ENCODE results near the gene AGAP1.

The AGAP1 gene

DNA sequence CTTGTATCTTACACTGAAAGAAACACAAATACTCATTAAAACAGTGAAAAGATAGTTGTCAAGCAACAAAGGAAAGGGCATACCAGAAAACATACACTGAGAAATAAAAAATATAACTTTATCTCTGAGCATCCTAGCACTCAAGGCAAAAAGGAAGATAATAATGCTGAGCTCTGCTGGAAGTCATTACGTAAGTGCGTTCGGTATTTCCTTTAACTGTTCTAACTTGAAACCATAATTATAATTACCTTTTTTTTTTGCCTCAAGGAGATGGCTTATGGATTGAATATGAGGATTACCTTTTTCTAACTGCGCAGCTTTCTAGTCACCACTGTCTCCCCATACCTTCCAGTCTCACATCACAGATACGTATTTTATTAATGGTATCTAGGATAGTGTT lies 366.3 kb downstream of the AGAP1 start:
- no peak for DNase-seq

DNA sequence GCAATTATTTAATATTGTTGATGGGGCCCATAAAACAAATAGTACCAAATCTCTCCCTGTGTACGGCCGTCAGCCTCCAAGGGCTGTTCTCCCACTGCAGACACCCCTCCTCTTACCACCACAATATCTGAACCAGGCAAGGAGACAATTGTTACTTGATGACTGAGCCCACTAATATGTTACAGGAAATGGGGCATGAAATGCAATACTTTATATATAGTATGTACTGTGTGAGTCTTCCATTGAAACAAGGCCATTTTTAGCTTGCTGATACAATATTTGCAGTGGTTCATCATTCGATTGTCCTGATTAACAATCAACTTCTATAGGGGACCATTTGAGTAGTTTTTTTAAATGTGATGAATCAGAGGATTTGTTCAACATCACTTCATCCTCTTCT lies 367.0 kb downstream of the AGAP1 start:
- no peak for DNase-seq

DNA sequence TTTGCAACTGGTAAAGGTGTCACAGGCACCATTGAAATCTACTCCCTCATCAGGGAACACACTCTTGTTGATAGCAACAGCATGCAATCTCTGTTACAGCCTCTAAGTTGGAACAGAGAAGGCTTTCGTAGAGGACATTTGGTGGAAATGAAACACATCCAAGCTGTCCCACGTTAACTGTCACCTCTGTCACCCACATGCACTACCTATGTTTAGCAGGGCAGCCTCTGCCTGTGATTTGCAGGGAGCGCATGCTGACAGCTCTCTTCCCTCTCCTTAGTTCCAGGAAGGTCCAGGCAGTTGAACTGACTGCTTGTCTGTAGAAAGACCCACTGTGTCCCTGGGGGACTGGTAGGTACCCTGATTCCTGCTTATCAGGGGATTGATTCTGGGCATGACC lies 367.5 kb downstream of the AGAP1 start:
- no peak for DNase-seq

DNA sequence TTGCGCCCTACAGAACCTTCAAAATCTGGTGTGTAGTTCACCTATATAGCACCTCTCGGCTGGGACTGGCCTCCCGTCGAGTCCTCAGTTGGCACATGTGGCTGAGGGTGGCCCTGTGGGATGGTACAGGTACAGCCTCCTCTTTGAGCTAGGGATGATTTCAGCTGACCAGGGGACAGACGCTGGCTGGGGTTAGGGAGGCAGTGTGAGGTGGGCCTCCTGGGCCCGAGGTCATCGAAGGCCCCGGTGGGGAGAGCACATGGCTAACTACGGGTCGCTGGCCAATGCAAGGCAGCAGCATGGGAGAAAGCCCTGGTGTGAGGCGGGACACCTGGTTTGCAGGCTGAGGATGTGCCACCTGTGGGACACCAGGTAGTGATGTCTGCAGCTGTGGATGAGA lies 369.6 kb downstream of the AGAP1 start:
- DNase-seq = no peak

DNA sequence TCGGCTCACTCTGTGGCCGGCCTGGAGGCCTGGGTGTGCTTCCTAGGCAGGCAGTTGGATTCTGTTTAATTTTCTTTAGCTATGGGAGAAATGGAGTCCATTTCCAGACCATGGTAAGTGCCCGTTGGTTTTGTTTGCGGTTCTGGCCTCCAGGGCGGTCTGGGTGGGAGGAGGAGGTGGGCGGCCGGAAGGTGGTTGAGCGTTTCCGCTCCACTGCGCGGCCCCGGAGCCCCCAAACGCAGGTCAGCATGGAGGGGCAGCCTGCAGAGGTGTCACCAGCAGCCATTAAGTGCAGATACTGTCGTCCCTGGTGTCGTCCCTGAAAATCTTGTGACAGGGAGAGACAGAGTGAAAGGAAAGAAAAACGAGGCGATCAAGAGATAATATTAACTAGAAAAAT lies 370.5 kb downstream of the AGAP1 start:
- DNase-seq = no peak

DNA sequence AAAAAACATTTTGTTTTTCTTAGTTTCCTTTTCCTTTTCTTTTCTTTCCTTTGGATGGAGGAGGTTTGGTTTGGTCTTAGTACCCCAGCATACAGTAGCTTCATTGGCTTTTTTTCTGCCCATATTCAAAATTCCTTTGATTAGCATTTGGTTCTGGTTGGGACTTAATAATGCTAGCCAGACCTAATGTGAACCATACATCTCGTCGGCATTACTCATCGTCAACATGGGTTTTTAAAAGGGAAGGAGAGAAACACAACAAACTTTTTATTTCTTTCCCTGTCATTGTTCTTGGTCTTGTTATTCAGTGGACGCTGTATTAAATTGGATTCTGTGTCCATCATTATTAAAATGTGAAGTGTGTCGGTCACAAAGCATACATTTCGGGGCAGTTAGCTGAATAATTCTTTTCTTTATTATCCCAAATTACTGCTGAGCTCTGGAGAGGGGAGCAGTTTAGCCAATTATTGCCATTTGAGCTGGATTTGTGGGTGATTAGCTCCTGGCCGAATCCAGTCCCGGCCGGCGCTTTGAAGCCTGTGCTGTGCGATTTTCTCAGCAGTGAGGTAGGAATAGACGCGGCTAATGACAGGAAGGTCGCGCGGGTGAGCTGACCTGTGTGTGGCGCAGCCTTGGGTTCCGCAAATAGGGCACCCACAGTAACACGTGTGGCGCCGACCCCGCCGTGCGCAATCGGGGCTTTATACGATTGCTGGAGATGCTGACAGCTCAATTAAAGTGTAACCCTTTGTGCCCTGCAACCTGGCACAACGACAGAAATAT lies 371.1 kb downstream of the AGAP1 start:
- no peak for DNase-seq

DNA sequence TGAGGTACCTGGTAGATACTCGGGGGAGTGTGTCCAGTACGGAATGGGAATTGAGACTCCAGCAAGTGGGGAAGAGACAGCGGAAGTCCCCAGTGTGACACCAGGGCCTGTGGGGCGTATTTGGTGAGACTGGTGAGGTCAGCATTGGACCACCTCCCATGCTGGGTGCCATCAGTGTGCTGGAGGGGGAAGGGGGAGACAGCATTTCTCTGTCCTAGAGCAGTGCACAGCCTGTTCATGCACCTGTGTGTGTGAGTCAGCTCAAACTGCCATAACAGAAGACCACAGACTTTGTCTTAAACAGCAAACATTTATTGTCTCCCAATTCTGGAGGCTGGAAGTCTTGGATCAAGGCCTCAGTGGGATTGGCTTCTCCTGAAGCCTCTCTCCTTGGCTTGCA lies 372.5 kb downstream of the AGAP1 start:
- no peak for DNase-seq

DNA sequence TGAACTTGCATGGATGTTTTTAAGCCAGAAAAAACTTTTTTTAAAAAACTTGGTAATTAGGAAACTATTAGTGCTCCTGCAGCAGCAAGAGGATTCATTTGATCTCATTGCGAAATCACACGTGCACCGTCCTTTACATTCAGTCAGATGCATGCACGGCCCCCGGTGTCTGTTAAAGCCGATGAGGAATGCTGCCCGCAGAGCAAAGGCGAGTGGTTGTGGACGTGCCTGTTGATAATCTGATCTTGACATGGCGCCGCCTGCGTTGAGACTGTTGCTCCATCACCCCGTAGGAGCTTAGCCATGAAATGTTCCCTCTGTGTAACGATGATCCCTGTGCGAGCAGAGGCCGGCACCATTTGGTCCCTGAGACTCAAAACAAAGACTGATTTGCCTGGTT lies 374.4 kb downstream of the AGAP1 start:
- DNase-seq = no peak

DNA sequence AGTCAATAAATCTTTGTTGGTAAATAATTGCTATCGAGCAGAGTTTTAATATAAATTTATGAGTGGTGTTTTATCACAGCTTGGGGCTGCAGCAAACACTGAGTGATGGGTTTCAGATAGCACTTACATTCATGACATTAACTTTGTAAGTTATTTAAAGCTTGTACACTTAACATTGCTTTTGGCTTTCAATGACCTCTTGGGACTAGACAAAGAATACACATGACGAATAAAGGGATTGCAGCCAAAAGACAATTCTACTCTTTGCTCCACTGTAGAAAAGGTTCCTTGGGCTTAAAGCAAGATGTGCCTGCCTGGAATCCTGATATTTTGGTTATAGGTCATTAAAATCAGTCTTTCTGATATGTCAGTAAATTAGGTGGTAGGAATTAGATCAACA lies 374.8 kb downstream of the AGAP1 start:
- DNase-seq = no peak

DNA sequence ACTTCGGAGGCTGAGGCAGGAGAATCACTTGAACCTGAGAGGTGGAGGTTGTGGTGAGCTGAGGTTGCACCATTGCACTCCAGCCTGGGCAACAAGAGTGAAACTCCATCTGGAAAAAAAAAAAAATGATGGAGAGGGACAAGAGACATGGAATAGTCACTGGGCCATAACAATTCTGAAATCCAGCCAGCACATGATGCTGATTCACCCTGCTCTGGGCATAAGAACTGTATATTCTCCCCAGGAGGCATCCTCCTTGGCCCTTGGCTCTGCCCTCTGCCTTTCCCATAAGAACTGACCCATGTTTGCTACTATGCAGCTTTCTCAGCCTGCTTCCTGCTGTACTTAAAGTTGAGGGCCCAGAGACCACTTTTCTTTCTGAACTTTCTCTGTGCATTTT lies 376.7 kb downstream of the AGAP1 start:
- DNase-seq = no peak

DNA sequence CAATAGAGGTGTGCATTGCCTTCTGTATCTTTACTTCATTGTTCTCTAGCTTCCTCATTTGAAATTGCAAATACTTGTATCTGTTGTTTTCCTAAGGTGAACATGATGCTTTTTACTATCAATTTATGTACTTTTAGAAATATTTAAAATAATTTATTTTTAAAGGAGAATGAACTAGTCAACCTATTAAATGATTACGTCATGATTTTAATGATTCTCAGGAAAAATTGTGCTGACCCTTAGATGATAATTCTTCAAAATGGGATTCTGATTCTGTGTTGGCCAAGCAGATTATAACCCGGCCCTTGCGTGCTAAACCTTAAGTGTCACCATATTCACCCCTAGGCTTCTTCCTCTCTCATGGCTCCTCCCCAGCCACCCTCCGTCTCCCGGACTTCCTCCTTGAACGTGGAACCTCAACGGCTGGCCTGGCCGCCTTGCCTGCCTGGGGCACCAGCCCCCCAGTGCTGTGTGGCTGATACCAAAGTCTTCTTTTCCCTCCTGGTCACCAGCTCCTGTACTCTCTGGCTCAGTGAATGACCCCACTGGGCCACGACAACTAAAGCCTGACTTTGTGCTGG lies 382.3 kb downstream of the AGAP1 start:
- no peak for DNase-seq

DNA sequence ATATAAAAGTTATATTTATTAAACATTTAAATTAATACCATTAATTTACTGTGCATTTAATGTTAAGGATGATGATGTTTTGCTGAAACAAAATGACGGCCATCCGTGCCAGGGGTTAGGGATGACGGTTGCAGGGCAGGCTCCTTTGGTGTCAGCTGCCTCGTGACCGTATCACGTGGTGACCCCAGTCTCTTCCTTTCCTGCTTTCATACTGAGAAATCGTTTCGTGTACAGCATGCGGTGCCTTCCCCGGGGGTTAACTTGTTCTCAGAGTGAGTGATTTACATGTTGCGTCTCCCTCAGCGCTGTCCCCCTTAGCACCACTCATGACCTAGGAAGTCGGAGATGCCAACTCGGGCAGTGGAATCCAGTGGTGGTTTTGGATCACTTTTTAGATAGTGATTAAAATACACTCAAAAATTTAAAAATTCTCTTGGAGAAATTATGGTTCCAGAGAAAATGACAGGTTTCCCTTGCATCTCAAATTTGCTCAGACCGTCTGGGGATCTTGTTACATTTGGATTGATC lies 383.5 kb downstream of the AGAP1 start:
- no peak for DNase-seq

DNA sequence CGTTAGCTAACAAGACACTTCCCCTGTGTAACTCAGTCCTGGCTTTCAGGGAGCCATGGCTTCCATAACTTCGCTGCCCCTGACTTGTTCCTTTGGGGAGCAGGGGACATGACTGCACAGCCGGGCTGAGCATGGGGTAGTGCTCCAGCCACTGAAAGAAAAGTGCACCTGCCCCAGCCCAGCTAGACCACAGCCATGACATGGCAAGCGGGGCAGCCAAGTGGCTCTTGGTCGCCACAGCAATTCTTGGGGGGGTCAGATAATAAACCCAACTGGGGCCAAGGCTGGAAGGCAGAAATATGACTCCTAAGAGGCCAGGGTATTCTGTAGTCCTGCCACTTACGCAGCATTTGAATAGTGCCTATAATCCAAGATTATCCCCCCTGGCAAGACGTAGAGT lies 385.3 kb downstream of the AGAP1 start:
- DNase-seq = no peak

DNA sequence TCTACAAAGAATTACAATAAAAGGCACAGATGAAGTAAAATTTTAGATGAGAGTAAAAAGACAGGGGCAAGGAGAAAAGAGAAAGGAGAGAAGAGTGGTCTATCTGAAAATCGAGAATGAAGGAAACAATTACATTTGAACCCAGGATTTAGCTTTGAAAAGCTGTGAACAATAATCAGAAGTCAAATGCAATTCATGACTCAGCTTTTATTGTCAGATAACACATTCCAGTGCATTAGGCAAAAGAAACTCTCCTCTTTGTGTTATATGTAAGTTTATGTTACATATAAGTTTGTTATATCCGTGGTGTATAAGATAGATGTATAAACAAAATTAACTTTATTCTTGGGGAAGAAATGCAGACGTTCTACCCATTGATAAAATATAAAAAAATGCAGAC lies 389.8 kb downstream of the AGAP1 start:
- DNase-seq = no peak

DNA sequence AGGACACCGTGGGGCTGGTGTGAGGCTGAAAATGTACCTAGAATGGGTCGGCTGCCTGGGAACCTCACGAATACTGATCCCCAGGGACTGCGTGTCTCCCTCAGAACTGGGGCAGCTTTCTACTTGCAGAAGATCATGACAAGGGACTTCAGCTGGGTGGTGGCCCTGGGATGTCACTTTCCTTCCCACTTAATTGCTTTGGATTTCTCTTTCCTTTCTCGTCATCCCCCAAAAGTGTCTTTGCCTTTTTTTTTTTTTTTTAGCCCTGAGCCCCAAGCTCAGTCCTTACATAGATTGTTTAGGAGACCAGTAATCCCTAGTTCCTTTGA lies 395.4 kb downstream of the AGAP1 start:
- DNase-seq = no peak

DNA sequence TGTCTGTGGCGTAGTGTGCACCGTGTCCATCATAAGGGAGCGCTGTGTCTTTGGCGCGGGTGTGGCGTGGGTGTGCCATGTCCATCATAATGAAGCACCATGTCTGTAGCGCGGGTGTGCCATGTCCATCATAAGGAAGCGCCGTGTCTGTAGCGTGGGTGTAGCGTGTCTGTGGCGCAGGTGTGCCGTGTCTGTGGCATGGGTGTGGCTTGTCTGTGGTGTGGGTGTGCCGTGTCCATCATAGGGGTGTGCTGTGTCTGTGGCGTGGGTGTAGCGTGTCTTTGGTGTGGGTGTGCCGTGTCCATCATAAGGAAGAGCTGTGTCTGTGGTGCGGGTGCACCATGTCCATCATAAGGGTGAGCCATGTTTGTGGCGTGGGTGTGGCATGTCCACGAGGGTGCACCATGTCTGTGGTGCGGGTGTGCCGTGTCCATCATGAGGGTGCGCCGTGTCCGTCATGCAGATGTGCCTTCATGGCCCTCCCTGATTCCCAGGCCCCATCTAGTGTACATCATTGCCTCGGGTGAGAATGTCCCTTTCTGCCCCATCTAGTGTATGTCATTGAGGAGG lies 399.4 kb downstream of the AGAP1 start:
- DNase-seq = no peak

DNA sequence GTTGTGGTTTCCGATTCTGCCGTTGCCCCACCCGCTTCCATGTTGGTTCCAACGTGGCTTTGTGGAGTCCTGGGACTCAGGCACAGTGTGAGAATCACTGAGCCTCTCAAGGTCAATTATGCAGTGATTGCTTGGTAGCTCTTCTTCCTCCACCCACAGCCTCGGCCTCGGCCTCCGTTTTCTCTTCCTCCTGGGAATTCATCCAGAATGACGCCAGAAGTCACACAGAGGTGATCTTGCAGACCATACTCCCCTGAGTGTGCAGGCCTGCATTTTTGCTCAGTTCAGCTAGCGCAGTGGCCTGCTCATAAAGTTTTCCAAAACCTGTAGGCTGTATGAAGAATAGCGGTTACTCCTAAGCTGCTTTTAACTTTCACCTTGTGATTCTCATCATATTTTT lies 401.0 kb downstream of the AGAP1 start:
- no peak for DNase-seq

DNA sequence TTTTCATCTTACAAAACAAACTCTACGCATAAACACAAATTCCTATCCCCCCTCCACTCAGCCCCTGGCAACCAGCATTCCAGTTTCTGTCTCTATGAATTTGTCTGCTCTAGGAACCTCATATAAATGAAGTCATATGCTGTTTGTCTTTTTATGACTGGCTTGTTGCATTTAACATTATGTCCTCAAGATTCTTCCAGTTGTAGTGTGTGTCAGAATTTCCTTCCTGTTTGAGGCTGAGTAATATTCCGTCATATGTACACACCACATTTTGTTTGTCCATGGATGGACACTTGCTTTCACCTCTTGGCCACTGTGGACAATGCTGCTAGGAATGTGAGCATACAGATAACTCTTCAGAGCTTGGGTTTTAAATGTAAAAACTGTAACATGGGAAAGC lies 402.2 kb downstream of the AGAP1 start:
- DNase-seq = no peak

DNA sequence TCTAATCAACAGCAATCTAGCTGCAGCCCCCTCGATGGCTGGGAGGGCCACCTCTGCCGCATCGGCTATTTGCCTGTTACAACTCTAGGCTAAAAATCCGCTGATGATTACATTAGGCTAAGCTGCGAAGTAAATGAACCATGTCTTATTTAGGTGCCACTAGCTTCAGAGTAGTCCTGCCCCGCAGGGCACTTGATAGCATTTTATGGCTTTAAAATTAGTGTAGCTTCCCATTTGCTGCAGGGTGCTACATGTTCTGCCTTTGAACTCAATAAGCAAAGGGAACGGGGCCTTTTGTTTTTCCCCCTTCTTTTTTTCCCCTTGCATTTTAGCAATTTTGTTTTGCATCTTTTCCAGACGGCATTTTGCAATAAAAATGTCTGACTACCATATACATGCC lies 404.1 kb downstream of the AGAP1 start:
- DNase-seq = no peak

DNA sequence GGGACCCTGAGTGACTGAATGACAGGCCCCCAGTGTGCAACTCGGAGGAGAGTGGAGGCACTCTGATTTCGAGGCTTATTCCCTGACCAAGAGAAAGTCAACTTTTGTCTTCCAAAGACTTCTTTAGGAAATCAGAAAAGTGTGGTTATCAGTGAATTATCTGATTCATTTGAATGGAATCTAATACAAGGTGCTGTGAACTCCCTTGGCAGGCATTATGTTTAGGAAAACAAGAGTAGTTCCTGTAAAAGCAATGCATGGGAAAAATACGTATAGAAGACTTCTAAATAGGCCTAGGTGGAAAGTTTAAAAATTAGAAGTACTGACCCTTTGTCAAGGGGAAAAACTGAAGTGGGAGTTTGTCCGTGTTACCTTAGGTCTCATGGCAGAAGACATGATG lies 404.9 kb downstream of the AGAP1 start:
- DNase-seq = no peak

DNA sequence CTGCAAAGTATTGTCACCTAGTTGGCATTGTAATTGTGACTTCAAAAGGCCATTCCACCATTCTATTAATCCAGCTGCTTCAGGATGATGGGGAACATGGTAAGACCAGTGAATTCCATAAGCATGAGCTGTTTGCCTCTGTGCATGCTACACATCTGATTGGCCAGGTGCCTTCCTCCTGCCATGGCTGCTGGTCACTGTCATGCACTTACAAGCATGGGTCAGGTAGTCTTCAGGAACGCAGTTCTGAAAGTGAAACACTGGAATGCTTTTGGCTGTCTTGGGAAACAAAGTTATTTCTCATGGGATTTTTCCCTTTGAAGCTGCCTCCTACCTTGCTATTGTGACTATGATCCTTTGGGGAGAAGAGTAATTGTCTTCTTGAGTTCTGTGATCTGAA lies 406.8 kb downstream of the AGAP1 start:
- DNase-seq = no peak

DNA sequence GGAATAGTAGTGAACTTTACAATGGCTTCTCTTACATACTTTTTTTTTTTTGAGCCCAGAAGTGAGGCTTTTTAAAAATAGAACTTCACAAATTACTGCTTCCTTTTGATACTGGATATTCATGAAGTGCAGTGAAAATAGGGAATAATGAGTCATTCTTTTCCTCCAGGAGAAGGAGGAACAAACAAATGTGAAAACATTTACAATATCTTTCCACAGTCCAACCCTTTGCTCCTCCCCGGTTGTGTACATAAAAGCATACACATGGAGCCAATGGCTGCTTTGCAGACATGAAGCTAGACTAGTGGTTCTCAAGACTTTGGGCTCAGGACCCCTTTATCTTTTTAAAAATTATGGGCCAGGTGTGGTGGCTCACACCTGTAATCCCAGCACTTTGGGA lies 407.4 kb downstream of the AGAP1 start:
- no peak for DNase-seq

DNA sequence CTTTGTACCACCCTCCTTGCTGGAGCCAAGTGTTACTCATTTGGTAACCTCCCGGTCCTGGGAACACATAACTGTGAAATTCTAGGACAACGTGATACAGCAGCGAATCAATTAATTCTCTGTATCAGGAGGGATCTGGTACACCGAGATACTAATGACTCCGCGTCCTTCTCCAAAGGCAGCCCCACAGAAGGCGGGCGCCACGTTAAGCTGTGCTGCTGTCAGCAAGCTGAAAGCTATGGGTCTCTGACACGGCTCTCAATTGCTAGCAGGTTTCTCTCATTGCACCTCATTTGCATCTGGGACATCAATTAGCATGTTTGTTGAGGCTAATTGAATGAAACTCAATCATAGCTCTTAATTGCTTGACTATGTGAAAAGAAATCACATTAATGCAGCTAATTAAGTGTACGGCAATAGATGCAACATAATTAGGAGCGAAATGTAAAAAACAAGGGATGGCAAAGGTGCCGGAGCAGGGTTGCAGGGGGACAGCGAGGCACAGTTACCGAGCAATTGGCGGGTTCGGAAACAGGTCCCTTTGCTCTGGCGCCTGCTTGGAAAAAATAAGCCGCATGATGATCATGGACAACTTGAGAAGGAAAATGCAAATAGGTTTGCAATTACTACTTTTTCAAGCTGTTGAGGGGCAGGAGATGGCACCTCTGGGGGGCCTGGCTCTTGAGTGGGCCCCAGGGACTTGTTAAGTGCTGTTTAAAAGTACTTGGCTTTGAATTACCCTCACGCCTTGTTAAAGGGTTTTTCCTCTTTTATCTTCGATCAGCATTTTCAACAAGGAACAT lies 410.1 kb downstream of the AGAP1 start:
- DNase-seq = no peak

DNA sequence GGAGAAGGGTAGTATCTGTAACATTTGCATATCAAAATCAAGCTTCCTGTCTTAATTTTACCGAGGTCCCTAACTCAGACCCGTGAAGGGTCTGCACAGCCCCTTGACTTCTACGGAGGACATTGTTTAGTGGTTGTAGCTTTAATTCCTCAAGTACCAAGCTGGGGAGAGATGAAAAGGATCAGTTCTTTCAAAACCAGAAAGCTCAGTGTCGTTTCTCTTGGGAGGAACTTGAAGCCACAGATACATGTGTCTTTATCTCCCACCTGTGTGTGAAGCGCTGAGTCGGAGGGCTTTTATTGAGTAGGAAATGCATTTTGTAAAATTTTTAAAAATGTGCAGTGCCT lies 410.7 kb downstream of the AGAP1 start:
- no peak for DNase-seq
